ENCODE data around the gene TBC1D21.
"Not testable (repeated sequence)": the region's sequence is repeated elsewhere in the genome, so short reads cannot be mapped to it uniquely, and the experiment has no call there.

- TF ChIP-seq CTCF, POLR2A (IDR thresholded peaks at IDR 0.05): not testable (repeated sequence)
Measured at GRCh38 chr15:73938516-73938915, 65.2 kb downstream of the TBC1D21 start.

All from body of pancreas (tissue), 4 donors.